CD4-positive, alpha-beta T cell treated with Interferon alpha-2 for 1 hour (primary cell): ENCODE measurements around the gene ARAP1.

Source experiments
- DNase-seq, 2 donors: peaks; one replicate each; pipeline ENCODE4 v3.0.0-alpha.2; 2020 to 2022

The ARAP1 gene

DNA sequence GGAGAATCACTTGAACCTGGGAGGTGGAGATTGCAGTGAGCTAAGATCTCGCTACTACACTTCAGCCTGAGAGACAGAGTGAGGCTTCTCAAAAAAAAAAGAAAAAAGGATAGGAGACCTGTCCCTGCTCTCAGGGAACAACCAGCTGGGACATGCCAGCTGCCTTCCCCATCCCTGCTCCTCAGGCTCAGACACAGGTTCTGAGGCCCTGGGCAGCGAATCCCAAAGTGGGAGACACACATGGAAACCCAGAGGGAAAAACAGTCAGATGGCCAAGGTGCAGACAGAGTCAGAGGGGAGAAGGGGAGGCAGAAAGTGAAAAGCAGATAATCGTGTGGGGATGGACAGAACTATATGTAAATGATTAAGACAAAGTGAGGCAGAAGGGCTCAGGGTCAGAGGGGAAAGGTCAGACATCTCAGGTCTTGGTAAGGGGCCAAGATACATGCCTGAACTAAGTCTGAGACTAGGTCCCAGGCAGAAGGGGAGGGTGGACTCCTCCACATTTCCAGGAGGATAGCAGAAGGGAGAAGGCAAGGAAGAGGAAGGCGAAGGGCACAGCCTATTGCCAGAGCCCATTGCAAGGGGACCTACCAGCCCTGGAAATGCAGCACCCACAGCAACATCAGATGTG is 27.4 kb upstream of the ARAP1 start:
- DNase-seq, result no peak

- DNase-seq, result no peak
These were observed 26.6 kb upstream of the ARAP1 start for GRCh38 chr11:72778535-72779494.

DNA sequence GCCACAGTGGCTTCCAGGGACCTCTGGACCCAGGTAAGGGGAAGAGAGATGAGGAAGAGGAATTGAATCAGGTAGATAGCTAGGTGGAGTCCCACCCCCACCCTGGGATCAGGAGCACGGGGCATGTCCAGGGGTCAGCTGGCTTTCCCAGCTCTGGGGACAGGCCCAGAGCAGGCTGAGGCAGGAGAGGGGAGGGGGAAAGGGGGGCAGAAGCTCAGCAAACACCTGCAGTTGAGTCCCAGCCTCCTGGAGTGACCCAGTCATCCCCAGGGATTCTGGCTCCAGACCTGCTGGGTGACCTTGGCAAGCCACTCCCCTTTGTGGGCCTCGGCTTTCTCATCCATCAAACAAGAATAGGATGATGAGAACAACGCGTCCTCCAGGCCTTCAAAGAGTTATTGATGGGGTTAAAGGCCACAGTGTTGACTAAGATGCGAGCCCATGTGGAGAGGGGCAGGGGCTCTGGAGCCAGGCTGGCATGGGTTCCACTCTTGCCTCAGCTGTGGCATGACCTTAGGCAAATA is 25.6 kb upstream of the ARAP1 start:
- no peak for DNase-seq

DNA sequence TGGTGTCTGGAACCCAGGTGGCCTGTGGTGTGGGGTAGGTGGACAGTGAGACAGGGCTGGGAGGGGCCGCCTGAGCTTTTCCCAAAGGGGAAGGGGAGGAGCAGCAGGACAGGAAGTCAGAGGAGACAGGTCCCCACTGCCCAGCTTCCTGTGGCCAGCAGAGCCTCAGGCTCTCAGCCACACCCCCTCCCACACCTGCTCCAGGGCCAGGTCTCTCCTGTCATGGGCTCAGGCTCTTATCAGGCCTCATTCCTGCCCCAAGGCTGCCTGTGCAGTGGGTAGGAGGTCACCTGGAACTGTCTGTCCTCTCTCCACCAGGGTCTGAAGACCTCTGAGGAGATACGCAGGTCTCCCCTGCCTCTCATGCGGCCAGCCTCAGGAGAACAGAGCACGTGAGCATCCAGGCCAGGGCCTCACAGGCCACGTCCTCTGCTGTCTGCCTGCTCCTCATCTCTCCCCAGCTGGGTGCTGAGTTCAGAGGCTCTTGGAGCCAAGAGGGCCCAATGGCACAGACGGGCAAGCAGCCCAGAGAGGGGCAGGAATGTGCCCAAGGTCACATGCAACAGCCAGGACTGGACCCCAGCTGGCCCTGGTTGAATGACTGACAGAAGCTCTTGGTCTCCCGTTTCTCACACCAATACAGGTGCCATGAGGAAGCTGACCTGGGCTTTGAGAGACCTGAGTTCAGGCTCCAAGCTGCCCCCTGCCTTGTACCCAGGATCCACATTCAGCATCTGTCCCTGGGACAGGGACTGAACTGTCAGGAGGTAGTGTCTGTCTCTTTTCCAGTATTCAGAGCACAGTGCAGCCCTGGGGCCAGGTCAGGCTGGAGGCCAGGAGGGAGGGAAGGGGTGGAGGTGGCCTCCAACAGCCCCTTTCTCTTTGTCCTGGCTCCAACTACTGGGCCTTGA is 24.9 kb upstream of the ARAP1 start:
- DNase-seq, result no peak

- no peak for DNase-seq
These were observed 24.1 kb upstream of the ARAP1 start for GRCh38 chr11:72776117-72776843.

GRCh38 chr11:72775288-72776110 is 23.3 kb upstream of the ARAP1 start:
- DNase-seq, result no peak

DNA sequence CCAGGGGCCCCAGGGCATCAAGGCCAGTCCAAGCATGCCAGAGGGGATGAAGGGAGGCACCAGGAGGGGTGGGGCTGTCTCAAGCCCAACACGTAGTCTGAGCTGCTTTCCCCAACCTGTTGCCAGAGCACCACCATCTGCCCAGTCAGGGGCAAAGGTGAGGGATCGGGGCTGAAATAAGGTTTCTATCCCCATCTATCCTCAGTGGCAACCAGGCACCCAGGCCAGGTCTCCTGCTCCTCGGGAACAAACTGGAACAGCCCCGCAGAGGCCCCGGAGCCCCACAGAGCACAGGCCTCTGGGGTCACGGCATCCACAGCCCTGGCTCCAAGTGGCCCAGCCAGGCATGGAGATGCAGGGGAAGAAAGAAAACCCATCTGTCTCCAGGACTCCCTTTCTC is 22.3 kb upstream of the ARAP1 start:
- DNase-seq, result no peak

- no peak for DNase-seq
These were observed 21.5 kb upstream of the ARAP1 start for GRCh38 chr11:72773696-72774095.

- no peak for DNase-seq
These were observed 21.1 kb upstream of the ARAP1 start for GRCh38 chr11:72773291-72773690.

GRCh38 chr11:72772059-72772458 is 19.9 kb upstream of the ARAP1 start:
- no peak for DNase-seq

DNA sequence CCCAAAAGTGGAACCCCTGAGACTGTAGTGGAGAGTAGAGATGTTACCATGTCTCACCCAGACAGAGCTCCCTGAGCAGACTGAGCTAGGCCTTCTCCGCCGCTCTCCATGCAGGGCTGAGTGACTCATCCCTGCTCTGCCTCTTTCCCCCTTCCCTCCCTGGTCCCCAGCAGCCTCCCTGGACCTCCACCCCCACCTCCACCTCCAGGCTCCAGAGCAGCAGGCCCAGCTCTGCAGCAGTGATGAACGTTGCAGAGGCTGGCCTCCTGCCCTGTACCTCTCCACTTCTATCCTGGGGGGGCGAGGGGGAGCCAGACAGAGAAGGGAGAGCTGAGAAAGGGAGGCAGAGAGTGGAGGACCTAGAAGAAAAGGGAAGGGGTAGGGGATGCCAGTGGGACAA is 19.3 kb upstream of the ARAP1 start:
- no peak for DNase-seq

GRCh38 chr11:72770799-72771198 is 18.6 kb upstream of the ARAP1 start:
- no peak for DNase-seq

- no peak for DNase-seq
These were observed 17.5 kb upstream of the ARAP1 start for GRCh38 chr11:72769680-72770079.

DNA sequence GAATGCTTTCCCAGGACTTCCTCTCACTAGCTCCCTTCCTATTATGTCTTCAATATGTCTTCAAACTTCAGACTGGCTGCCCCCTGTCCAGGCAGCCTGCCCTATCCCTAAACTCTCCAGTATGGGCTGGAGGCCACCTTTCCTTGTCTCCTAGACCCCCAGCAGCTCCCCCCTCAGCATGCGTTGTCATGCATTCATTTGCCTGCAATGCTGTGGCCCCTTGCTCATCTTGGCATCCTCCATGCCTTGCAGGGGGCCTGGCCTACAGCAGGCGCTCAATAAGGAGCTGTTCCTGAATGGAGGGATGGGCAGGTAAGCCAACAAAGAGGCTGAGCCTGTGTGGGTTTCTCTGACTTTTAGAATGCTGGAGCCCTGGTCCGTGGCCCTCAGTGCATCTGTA is 16.4 kb upstream of the ARAP1 start:
- no peak for DNase-seq

GRCh38 chr11:72767203-72768062 is 15.2 kb upstream of the ARAP1 start:
- DNase-seq, result no peak

DNA sequence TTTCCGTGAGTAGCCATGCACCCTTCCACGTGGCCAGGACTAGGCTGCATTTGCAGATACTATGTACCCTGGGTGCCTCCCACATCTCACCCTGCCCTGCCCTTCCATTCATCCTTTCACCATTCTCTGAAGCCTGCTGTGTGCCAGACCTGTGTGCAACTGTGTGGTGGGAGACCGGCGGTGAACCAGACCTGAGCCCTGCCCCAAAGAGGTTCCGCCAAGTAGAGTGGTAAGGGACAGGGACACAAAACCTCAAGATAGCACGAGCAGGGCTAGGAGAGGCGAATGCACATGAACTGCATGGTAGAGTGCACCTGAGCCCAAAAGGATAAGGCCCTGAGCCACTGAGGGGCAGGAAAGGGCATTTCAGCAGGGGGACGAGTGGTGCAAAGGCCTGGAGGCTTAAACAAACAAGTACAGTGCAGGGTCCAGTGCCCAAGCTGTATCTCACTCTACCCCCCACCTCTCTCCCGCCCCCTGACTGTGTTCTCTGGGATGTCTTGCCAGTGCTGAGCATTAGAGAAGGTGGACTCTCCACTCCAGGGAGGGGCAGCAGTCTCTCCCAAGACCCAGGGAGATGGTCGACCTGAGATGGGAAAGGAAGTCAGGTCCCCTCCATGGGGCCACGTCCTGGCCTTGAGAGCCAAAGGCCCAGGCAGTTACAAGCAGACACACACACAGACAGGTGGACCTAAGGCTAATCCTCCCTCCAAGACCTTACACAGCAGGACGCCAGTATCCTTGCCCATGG is 14.1 kb upstream of the ARAP1 start:
- no peak for DNase-seq

GRCh38 chr11:72764503-72764902 is 12.3 kb upstream of the ARAP1 start:
- DNase-seq, result no peak

DNA sequence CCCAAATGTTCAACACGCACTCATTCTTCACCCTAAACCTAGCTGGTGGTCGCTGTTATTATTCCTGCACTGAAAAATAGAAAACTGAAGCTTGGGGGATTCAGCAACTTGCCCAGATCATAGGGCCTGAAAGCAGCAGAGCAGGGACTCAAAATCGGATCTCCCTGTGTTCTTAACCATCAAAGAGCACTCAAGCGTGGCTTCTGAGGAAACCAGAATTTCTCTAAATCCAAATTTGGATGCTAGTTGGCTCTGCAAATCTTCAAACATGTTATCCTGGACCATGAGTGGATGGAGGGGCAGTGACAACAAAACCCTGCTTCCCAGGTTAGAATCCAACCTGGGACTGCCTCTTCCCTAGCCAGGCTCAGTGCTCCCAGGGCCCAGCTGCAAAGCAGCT is 11.6 kb upstream of the ARAP1 start:
- DNase-seq, result no peak

DNA sequence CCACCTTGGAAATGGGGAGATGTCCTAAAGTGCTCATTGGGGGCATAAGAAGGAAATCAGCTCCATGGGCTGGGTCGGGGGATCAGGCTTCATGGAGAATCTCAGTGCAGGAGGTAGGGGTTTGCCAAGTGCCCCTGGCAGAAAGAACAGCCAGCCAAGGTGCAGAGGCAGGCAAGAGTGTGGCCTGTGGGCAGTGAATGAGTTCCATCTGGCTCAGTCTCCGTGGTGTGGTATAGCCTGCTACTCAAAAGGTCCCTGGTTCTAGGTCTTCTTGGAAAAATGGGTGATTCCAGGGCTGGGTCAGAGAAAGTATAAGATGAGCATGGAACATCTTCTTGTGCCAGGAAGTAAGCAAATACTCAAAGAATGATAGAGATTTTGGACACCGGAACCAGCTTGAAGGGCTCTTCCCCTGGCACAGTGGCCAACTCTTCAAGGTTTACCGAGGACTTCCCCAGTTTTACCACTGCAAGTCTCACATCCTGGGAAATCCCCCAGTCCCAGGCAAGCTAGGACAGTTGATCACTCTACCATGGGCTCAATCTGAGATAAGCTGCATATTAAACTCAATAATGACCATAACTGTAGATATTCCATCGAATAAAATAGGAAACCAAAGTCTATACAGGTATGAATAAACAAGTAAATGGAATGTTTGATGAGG is 10.6 kb upstream of the ARAP1 start:
- DNase-seq, result no peak
